Prostate gland (tissue), 2 donors: ENCODE data around the gene C16orf78. TPM values are rescaled to one million over a fixed set of nuclear protein-coding genes. Genes with fewer than 3 reads are reported as not detected.

Experiments used
- DNase-seq: peaks from one replicate; pipeline ENCODE4 v3.0.0-alpha.2; 2019; ENCODE audit warnings: low spot score
- H3K27ac ChIP-seq, 2 donors: fragments of 200-600 bp; sonication (generic); 2 replicates each; pipeline ENCODE4 v1.5.1; 2017 to 2019
- H3K27me3 ChIP-seq: fragments of 200-600 bp; sonication (generic); replicated peaks from 2 replicates; pipeline ENCODE4 v1.5.1; 2019; ENCODE audit not compliant: insufficient read depth
- H3K36me3 ChIP-seq, 2 donors: fragments of 200-600 bp; sonication (generic); 1 replicate in 1 of 2; 2 replicates in 1 of 2; pipeline versions ENCODE4 v1.5.1 to v1.8.1; 2017 to 2019
- H3K4me1 ChIP-seq: fragments of 200-600 bp; sonication (generic); replicated peaks from 2 replicates; pipeline ENCODE4 v1.5.1; 2019
- H3K4me3 ChIP-seq, 2 donors: fragments of 200-600 bp; sonication (generic); 2 replicates each; pipeline ENCODE4 v1.5.1; 2017 to 2019
- H3K9me3 ChIP-seq: fragments of 200-600 bp; sonication (generic); 2 replicates; pipeline ENCODE4 v1.5.1; 2017
- CTCF ChIP-seq, 4 experiments: fragments of 200-600 bp in 2 of 4; fragments of 450-650 bp in 2 of 4; sonication (generic) in 2 of 4; IDR thresholded peaks; 1 replicate in 3 of 4; 2 replicates in 1 of 4; pipeline ENCODE4 v1.5.1; 2016 to 2019; ENCODE audit warnings: antibody characterized with exemption in 4 of 4, mild to moderate bottlenecking in 2 of 4, moderate library complexity in 2 of 4
- POLR2A ChIP-seq: fragments of 450-650 bp; IDR thresholded peaks from one replicate; pipeline ENCODE4 v1.6.1; 2016; ENCODE audit warnings: antibody characterized with exemption, mild to moderate bottlenecking
- POLR2AphosphoS5 ChIP-seq: sonication (generic); formaldehyde crosslinking; IDR thresholded peaks from one replicate; pipeline ENCODE4 v1.6.1; 2017; ENCODE audit warnings: antibody characterized with exemption
- WGBS: methylation state at CpG from one replicate; pipeline ENCODE4 v1.1.5; 2018; 5-methylcytosine and 5-hydroxymethylcytosine counted together
- intact Hi-C: fragments of 100-400 bp; cut with DNase I; formaldehyde crosslinking; loops from one replicate; pipeline ENCODE4 v1.14.2; 2022
- total RNA-seq, 2 donors: library from RNA; depleted of rRNA; stranded (reverse); fragments of >200 nt; gene quantifications; one replicate each; pipeline ENCODE4 v1.1.0, GENCODE V29; 2016

The C16orf78 gene
- total RNA-seq, 2 donors from 2014 or later: not detected

- Histone ChIP-seq H3K27ac (no peak overlapping the region), H3K36me3 (no peaks in the 10 kb centered on the region), H3K4me1 (no peaks in the 10 kb centered on the region), H3K9me3 (no peaks in the 10 kb centered on the region), H3K27me3 (peaks cover 8% of the 10 kb centered on the region), H3K4me3 (no peak overlapping the region)
- intact Hi-C loops: no loop called here
- TF ChIP-seq POLR2AphosphoS5 (no peak), POLR2A (no peak), CTCF (IDR thresholded peaks at IDR 0.05) (no peak)
- 49% methylated on average over 4 of the region's 4 CpGs for WGBS
- DNase-seq: no peak
Observed at GRCh38 chr16:49352892-49353291, 20.7 kb upstream of the C16orf78 start.

GRCh38 chr16:49353680-49354079 is 19.9 kb upstream of the C16orf78 start:
- Histone ChIP-seq H3K27me3 (peaks cover 8% of the 10 kb centered on the region), H3K4me1 (no peaks in the 10 kb centered on the region), H3K27ac (no peak overlapping the region), H3K9me3 (no peaks in the 10 kb centered on the region), H3K4me3 (no peak overlapping the region), H3K36me3 (no peaks in the 10 kb centered on the region)
- TF ChIP-seq POLR2A: no peak
- no peak for TF ChIP-seq POLR2AphosphoS5
- no peak for TF ChIP-seq CTCF (IDR thresholded peaks at IDR 0.05)
- DNase-seq: no peak
- 71% methylated on average over 5 of the region's 5 CpGs for WGBS
- intact Hi-C loops: no loop called here

- H3K4me3 ChIP-seq: no peak overlapping the region
- H3K4me1 ChIP-seq: no peaks in the 10 kb centered on the region
- H3K27ac ChIP-seq: no peak overlapping the region
- H3K36me3 ChIP-seq: no peaks in the 10 kb centered on the region
- H3K9me3 ChIP-seq: no peaks in the 10 kb centered on the region
- H3K27me3 ChIP-seq: peaks cover 6% of the 10 kb centered on the region
- WGBS: 81% methylated on average over 6 of the region's 6 CpGs
- DNase-seq: no peak
- no peak for TF ChIP-seq CTCF (IDR thresholded peaks at IDR 0.05)
- TF ChIP-seq POLR2A: no peak
- no peak for TF ChIP-seq POLR2AphosphoS5
- intact Hi-C loops: no loop called here
Observed at GRCh38 chr16:49354101-49354500, 19.5 kb upstream of the C16orf78 start.

GRCh38 chr16:49354991-49355390 is 18.6 kb upstream of the C16orf78 start:
- TF ChIP-seq POLR2AphosphoS5: no peak
- TF ChIP-seq CTCF (IDR thresholded peaks at IDR 0.05): no peak
- no peak for TF ChIP-seq POLR2A
- no peak overlapping the region for H3K27ac ChIP-seq
- DNase-seq: no peak
- WGBS: 79% methylated on average over 6 of the region's 6 CpGs
- peaks cover 5% of the 10 kb centered on the region for H3K27me3 ChIP-seq
- H3K4me3 ChIP-seq: no peak overlapping the region
- no peaks in the 10 kb centered on the region for H3K4me1 ChIP-seq
- no peaks in the 10 kb centered on the region for H3K36me3 ChIP-seq
- no peaks in the 10 kb centered on the region for H3K9me3 ChIP-seq
- intact Hi-C loops: no loop called here

- Histone ChIP-seq H3K4me3 (no peak overlapping the region), H3K36me3 (no peaks in the 10 kb centered on the region), H3K4me1 (no peaks in the 10 kb centered on the region), H3K27me3 (peaks cover 2% of the 10 kb centered on the region), H3K9me3 (no peaks in the 10 kb centered on the region), H3K27ac (no peak overlapping the region)
- WGBS: 87% methylated on average over 6 of the region's 6 CpGs
- DNase-seq: no peak
- intact Hi-C loops: no loop called here
- TF ChIP-seq POLR2AphosphoS5 (no peak), CTCF (IDR thresholded peaks at IDR 0.05) (no peak), POLR2A (no peak)
Observed at GRCh38 chr16:49355933-49356665, 17.5 kb upstream of the C16orf78 start.
